Parathyroid adenoma (tissue), 2 donors: ENCODE results near the gene FABP1.

Experiments used
- H2AFZ ChIP-seq: fragments of 300-600 bp; sonication (generic); one replicate; pipeline ENCODE4 v1.7.0; 2017; ENCODE audit warnings: antibody characterized with exemption, mild to moderate bottlenecking
- H3K27ac ChIP-seq: fragments of 300-600 bp; sonication (generic); one replicate; pipeline ENCODE4 v1.7.0; 2017
- H3K27me3 ChIP-seq: fragments of 300-600 bp; sonication (generic); one replicate; pipeline ENCODE4 v1.7.0; 2017; ENCODE audit warnings: low read length; ENCODE audit not compliant: control insufficient read depth, insufficient read depth
- H3K36me3 ChIP-seq: fragments of 300-600 bp; sonication (generic); one replicate; pipeline ENCODE4 v1.7.0; 2017; ENCODE audit warnings: low read length; ENCODE audit not compliant: control insufficient read depth, insufficient read depth
- H3K4me1 ChIP-seq: fragments of 300-600 bp; sonication (generic); one replicate; pipeline ENCODE4 v1.7.0; 2017; ENCODE audit warnings: control low read depth
- H3K4me2 ChIP-seq: fragments of 300-600 bp; sonication (generic); one replicate; pipeline ENCODE4 v1.7.0; 2017; ENCODE audit warnings: low read length
- H3K4me3 ChIP-seq: fragments of 300-600 bp; sonication (generic); one replicate; pipeline ENCODE4 v1.7.0; 2017; ENCODE audit warnings: low read depth, low read length
- H3K79me2 ChIP-seq: fragments of 300-600 bp; sonication (generic); one replicate; pipeline ENCODE4 v1.7.0; 2017; ENCODE audit warnings: control low read depth
- H3K9ac ChIP-seq: fragments of 300-600 bp; sonication (generic); one replicate; pipeline ENCODE4 v1.7.0; 2017; ENCODE audit warnings: mild to moderate bottlenecking
- H3K9me3 ChIP-seq: fragments of 300-600 bp; sonication (generic); one replicate; pipeline ENCODE4 v1.7.0; 2017; ENCODE audit warnings: low read length; ENCODE audit not compliant: control insufficient read depth
- TF ChIP-seq, protein P1 (sequence below): fragments of 300-600 bp; sonication (generic); IDR thresholded peaks from one replicate; pipeline ENCODE4 v1.7.0; 2017; ENCODE audit warnings: antibody characterized with exemption, mild to moderate bottlenecking
- donor health status: primary hyperparathyroidism.

The FABP1 gene

DNA sequence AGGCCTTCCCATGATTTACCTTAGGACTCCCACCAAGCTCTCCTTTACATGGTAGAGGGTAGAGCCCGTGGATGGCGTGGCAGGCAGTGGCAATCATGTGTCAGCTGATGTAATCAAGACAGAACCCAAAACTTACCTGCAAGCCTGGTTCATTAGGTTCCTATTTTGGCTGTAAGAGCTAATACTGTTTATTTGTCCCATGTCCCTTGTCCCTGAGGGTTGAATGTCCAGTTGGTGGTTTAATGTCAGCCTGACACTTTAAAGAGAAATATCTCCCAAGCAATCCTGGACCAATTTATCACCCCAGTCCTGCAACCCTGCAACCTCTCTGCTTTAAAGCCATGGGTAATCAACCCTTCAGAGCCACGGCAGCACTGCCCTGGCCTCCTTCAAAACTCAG, 6.0 kb upstream of the FABP1 start:
- Histone ChIP-seq H3K4me1 (no peaks in the 10 kb centered on the region), H3K27me3 (no peaks in the 10 kb centered on the region), H3K36me3 (no peaks in the 10 kb centered on the region), H2AFZ (no peak overlapping the region), H3K9ac (no peak overlapping the region), H3K4me2 (no peak overlapping the region), H3K27ac (no peak overlapping the region), H3K9me3 (no peaks in the 10 kb centered on the region), H3K79me2 (no peaks in the 10 kb centered on the region), H3K4me3 (no peak overlapping the region)
- TF ChIP-seq, protein P1, sequence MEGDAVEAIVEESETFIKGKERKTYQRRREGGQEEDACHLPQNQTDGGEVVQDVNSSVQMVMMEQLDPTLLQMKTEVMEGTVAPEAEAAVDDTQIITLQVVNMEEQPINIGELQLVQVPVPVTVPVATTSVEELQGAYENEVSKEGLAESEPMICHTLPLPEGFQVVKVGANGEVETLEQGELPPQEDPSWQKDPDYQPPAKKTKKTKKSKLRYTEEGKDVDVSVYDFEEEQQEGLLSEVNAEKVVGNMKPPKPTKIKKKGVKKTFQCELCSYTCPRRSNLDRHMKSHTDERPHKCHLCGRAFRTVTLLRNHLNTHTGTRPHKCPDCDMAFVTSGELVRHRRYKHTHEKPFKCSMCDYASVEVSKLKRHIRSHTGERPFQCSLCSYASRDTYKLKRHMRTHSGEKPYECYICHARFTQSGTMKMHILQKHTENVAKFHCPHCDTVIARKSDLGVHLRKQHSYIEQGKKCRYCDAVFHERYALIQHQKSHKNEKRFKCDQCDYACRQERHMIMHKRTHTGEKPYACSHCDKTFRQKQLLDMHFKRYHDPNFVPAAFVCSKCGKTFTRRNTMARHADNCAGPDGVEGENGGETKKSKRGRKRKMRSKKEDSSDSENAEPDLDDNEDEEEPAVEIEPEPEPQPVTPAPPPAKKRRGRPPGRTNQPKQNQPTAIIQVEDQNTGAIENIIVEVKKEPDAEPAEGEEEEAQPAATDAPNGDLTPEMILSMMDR: no peak

DNA sequence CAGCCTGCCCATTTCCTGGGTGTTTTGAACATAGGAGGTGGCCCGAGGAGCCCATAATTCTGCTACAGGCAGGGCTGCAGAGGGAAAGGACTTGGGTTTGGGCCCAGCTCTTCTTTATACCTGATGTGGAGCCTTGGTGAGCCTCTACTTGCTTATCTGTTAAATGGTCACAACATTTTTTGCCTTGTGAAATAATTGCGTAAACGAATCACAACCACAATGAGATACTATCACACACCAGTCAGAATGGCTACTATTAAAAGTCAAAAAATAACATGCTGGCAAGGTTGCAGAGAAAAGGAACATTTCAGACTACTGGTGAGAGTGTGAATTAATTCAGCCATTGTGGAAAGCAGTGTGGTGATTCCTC, 4.1 kb upstream of the FABP1 start:
- Histone ChIP-seq H3K27ac (no peak overlapping the region), H2AFZ (no peak overlapping the region), H3K27me3 (no peaks in the 10 kb centered on the region), H3K4me2 (no peak overlapping the region), H3K9ac (no peak overlapping the region), H3K9me3 (no peaks in the 10 kb centered on the region), H3K79me2 (no peaks in the 10 kb centered on the region), H3K4me3 (no peak overlapping the region), H3K36me3 (no peaks in the 10 kb centered on the region), H3K4me1 (no peaks in the 10 kb centered on the region)
- TF ChIP-seq, protein P1: no peak

DNA sequence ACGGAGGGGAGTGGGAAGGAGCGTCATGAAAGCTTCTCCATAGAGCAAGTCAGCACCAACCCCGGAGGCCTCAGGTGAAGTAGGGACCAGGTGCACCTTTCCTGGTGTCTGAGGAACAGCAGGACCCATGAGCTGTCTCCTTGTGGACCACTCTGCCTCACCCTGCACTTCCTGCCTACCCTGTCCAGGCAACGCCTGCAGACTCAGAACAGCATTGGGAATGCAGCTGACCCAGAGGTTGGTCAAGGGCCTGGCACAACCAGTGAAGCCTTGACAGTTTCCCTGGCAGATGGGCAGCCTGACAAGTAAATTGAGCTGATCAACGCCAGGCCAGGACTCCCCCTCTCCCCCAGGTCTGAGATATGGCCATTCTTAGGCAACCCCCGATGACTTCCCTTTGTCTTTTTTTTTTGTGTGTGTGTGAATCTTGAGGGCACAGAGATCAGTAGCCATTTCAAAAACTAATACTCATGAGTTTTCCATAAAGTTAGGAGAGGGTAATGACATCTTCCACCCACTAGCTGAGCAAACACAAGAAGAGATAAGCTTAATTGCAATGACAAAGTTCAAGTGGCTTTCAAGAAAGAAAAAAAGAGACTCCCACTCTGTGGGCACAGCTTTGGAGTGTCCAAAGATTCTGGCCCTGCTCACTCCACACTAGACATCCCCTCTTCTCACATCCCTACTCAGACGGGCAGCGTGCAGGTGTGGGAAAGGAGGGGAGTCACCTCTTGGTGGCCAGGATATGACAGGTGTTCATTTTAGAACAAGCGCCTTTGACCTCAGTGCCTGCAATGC, 3.5 kb upstream of the FABP1 start:
- TF ChIP-seq, protein P1: no peak
- H3K79me2 ChIP-seq: no peaks in the 10 kb centered on the region
- no peaks in the 10 kb centered on the region for H3K36me3 ChIP-seq
- no peaks in the 10 kb centered on the region for H3K9me3 ChIP-seq
- no peak overlapping the region for H3K4me2 ChIP-seq
- H3K4me3 ChIP-seq: no peak overlapping the region
- no peak overlapping the region for H3K9ac ChIP-seq
- no peak overlapping the region for H3K27ac ChIP-seq
- H3K27me3 ChIP-seq: no peaks in the 10 kb centered on the region
- no peaks in the 10 kb centered on the region for H3K4me1 ChIP-seq
- no peak overlapping the region for H2AFZ ChIP-seq

DNA sequence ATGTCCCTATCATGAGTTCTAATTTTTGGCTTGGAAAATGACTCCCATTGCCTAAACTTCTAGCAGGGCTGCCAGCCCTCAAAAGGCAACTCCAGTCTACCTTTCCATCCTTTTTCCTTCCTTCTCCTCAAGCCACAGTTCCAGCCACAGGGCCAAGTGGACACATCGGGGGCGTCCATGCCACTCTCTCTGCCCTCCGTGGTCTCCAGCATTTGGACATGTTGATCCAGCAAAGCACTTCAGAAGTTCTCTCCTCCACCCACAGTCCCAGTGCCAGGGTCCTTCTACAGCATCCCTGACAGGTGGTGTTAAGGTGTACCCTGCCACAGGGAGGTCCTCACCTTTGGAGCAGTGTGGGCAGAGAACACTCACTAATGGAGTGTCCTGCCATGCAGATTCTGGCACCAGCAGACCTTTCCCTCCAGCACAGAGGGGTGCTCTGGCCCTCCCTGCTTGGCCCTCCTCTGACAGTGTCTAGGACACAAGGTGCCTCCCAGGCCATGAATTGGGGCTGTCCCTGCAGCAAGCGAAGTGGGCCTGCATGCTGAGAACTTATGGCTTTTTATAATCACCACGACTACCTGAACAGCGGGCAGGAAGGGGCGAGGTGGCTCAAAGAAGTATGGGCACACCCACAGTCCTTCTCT, 1.6 kb upstream of the FABP1 start:
- Histone ChIP-seq H3K4me2 (no peak overlapping the region), H3K9ac (no peak overlapping the region), H2AFZ (no peak overlapping the region), H3K79me2 (no peaks in the 10 kb centered on the region), H3K4me1 (no peaks in the 10 kb centered on the region), H3K27me3 (no peaks in the 10 kb centered on the region), H3K4me3 (no peak overlapping the region), H3K27ac (no peak overlapping the region), H3K9me3 (no peaks in the 10 kb centered on the region), H3K36me3 (no peaks in the 10 kb centered on the region)
- TF ChIP-seq, protein P1: no peak
